ENCODE measurements around the gene LRRC49.

DNA sequence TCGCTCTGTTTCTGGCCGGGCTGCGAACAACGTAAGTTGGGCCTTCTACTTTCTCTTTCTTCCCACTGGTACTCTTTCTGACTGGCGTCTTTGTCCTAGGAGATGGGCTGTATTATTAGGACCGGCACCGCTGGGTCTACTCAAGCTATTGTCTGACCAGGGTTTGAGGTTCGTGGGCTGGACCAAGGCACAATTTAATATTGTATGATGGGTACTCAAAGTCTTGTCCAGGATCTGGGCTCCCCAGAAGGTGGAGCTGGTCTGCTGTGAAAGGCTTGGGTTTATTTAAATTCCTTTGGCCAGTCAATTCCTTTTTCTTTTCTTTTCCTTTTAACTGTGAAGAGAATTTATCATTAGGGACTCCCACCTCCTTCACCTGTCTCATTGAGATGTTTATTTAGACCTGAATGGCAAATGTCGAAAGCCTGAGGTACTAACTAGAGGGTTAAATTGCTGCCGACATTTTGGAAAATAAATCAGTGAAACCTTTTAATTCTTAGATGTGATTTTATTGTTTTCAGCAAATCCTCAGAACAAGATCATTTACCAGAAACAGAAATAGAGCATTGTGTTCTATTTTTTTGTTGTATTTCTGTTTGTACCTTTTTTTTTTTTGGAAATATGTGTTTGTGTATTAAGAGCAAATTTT, 410 bp downstream of the LRRC49 start:
- TF ChIP-seq, protein P1, sequence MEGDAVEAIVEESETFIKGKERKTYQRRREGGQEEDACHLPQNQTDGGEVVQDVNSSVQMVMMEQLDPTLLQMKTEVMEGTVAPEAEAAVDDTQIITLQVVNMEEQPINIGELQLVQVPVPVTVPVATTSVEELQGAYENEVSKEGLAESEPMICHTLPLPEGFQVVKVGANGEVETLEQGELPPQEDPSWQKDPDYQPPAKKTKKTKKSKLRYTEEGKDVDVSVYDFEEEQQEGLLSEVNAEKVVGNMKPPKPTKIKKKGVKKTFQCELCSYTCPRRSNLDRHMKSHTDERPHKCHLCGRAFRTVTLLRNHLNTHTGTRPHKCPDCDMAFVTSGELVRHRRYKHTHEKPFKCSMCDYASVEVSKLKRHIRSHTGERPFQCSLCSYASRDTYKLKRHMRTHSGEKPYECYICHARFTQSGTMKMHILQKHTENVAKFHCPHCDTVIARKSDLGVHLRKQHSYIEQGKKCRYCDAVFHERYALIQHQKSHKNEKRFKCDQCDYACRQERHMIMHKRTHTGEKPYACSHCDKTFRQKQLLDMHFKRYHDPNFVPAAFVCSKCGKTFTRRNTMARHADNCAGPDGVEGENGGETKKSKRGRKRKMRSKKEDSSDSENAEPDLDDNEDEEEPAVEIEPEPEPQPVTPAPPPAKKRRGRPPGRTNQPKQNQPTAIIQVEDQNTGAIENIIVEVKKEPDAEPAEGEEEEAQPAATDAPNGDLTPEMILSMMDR (IDR thresholded peaks at IDR 0.05): peak in 5 of 6 experiments; percentile 14 to 54 (median 42)
- no peak for TF ChIP-seq POLR2A (IDR thresholded peaks at IDR 0.05)

Measured in adrenal gland (tissue), 5 donors.